Activated T-cell treated with anti-CD3 and anti-CD28 coated beads for 24 hours (primary cell): Measurements from ENCODE around the gene LRRIQ4.

Experiments
- DNase-seq: peaks from one replicate; pipeline ENCODE4 v3.0.0-alpha.2; 2020; ENCODE audit warnings: low read depth

LRRIQ4 gene

DNA sequence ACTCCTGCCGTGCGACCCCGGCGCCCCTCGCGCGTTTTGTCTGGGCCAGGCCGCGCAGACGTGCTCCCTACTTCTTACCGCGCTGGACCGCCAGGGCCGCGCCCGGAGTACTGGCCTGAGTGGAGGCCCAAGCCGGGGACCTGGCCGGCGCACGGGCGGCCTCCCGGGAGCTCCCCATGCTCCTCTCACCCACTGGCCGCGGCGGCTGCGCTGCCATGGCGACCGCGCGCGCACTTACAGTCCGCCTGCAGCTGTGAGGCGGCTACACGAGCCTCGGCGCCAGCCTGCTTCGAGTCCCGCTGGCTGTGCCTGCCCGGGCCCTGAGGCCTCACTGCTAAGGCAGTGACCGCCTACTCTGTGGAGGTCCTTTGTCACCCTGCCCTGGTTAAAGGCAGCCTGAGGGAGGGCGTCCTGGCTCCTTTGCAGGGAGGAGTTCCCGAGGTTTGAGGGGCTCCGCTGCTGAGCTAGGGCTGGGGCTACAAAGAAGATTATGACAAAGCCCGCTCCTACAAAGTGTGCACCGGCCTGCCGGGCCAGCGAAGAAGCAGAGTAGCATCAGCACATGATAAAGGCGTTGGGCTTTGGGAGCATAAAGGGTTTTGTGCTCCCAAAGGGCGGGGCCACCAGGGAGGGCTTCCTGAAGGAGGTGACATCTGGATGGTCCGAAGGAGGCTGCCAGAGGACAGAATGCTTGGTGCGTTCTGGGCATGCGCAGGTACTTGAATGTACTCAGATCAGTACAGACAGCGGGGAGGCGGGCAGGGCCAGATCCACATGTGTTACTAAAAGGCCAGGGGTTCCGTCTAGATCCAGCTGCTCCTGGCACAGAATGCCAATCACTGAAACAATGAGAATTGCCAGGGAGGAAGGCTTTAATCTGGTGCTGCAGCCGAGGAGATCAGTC lies at the start of gene LRRIQ4, which contains the start of gene LRRC34:
TSS of gene LRRIQ4 (plus strand) at position 539 of the 904 bp plus-strand sequence. CDS start 9,052 bp downstream, outside the sequence.
TSS of gene LRRC34 (minus strand) at position 573 of the 904 bp plus-strand sequence. CDS start at position 217, 356 bp downstream.
- peak; percentile 62 for DNase-seq

DNA sequence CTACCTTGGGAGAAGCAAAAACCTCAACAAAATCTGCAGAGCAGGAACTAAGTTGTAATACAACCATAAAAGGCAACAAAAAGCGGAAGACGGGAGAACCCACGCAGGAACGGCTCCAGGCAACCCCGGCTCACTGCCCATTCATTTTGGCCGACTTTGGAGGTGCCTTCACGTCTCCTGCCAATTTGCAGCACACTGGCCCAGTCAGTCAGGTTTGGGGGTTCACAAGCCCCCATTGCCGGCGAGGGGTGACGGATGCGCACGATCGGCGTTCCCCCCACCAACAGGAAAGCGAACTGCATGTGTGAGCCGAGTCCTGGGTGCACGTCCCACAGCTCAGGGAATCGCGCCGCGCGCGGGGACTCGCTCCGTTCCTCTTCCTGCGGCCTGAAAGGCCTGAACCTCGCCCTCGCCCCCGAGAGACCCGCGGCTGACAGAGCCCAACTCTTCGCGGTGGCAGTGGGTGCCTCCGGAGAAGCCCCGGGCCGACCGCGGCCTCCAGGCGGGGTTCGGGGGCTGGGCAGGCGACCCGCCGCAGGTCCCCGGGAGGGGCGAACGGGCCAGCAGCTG lies 48.3 kb upstream of the LRRIQ4 start:
- peak; percentile 57 for DNase-seq

DNA sequence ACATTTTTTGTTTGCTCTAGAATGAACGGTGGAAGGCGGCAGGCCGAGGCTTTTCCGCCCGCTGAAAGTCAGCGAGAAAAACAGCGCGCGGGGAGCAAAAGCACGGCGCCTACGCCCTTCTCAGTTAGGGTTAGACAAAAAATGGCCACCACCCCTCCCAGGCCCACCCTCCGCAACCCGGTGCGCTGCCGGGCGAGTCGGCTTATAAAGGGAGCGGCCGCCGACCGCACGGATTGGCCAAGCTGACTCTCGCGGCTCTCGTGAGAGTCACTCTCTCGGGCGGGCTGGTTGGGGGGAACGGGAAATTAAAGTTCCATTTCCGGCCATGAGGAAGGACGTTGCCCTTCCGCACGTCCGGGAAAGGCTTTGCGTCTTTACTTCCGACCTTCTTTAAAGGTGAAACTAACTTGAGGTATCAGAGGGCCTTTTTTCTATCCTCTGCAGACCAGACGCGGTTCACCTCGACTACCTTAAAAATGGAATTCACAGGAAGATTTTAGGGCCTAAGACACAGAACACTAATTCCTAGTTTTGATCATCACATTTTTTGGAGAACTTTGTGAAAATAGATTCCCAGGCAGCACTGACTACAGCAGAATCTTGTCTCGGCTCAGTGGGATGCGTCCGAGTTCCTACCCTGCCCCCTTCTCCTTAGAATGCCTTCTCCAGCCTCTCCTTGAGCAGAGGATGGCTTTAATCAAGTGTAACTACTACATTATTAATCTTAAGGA lies 47.6 kb upstream of the LRRIQ4 start, which contains the start of gene TERC:
TSS of gene TERC (minus strand) at position 179 of the 731 bp plus-strand sequence.
- peak; percentile 89 for DNase-seq

DNA sequence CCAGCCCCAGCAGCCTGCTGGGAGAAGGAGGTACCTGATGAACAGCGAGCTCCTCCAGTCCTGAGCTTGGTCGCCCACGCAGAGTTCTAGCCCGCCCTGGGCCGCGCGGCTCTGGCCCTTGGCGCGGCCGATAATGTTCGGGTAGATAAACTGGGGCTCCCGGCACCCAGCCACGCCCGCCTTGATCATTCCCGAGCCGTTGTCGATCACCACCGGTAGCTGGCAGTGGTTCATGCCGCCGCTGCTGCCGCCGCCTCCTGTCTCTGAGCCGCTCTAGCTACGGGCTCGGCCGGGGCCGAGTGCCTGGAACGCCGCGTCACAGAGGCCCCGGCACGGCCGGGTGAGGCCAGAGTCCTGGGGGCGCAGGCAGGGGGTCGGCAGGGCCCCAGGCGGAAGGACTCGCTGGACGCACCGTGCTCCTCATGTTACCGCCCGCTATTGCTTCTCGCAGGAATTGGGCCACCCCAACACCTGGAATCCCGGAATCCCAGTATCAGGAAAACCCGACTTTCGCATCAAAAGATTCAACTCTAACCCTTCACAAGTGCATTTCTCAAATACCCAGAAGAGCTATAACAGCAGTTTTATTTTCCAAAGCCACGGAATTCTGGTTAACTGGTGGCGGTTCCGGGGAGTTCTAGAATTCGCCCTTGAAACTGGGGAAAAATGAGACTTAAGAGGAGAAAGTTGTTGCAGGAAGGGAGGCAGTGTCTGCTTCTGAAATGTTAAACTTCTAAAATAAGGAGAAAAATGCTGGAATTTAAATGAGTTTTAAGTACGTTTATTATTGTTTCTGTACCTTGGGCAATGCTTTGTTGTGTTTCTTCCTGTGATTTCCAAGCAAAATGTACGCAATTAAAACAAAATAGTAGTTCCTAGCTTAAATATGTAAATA lies 43.1 kb upstream of the LRRIQ4 start, which contains the start of gene ACTRT3:
TSS of gene ACTRT3 (minus strand) at position 275 of the 895 bp plus-strand sequence. CDS start at position 234, 41 bp downstream.
- peak; percentile 53 for DNase-seq

DNA sequence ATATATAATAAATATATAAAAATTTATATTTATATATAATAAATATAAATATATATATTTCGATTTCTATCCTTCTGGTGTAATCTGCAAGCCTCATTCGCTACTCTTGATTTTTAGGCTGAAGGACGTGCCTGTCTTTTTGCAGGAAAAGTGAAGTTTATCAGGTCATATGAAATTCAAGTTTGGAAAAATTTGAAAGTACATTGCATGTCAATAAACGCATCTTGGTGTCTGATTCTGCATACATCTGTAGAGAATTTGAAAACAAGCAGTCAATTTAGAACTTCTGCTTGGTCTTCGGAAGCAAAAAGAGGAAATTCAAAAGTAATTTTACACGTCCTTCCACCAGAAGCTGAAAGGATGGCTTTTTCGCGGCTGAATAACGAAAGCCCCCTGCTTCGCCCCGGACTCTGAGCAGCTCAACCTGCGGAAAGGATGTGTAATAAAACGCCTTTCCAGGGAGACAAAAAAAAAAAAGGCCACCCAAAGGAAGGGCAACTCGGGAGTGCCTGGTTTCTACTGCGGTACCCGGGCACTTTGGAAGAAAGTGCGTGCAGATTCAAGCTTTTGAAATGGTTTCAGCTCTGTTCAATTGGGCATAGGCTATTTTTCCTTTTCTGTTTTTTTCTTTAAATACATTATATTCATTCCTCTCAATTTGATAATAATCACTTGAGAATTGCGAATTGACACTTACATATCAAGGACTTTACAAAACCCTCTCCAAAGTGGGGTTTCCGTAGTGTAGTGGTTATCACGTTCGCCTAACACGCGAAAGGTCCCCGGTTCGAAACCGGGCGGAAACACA lies 41.0 kb upstream of the LRRIQ4 start:
- DNase-seq: peak; percentile 55

DNA sequence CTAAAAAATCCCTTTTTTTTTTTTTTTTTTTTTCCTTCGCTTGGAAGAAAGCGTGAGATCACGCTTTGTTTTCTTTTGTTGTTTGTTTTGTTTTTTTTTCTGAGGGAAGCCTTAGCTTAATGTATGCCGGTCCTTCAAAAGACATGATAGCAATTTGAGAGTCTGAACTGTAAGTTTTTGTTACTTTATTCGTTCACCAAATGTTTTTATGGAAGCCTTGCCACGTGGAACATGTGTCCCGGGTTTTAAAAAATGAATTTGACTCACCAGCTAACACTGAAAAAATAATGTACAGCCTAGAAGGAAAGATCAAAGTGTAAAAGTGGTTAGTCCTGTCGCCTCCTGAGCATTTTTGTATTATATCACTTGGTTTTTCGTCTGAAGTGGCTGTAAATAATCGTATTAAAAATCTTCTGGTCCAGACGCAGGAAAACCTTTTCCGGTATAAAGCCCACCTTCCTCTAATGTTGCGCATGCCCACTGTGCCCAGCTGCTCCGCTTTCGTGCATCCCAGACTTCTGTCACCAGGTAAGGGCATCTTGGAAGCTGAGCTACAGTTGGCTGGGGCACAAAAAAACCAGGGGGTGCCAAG lies 40.3 kb upstream of the LRRIQ4 start:
- DNase-seq: peak; percentile 60

DNA sequence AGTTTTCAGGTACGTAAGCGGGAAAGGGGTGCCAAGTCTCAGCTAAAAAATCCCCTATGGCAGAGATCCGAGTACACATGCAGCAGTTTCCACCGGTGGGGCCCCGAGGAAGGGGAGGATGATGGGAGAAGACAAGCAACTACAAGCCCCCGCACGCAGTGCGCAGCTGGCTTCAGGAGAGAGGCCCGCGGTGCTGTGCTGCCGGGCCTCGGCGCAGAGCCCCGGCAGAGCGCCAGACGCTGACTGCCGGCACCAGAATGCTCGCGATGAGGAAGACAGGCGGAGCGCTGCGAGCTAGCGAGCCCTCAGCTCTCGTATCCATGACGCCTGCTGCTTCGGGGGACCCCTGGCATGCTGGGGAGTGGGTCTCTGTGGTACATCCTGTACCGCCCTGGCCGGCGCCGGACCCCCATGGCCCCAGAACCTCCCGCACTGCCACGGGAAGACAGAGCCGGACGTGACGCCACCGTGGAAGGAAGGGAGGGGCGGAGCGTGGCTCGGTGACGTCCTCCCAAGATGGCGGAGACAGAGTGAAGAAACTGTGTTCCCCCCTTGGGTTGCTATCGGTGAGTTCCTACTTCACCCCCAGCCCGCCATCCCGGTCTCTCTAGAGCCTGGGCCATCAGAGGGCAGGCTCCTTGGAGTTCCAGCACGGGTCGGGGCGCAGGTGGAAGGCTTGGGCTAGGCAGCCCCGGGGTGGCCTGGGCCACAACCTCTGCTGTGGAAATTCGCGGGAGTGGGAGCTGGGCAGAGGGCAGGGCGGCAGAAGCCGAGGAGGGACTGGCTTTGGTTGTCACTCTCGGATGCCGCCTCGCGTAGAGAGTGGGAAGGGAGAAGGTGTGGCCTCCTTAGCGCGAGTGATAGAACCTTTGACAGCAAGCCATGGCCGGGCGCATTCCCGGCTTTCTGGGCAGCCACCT lies 39.5 kb upstream of the LRRIQ4 start, which contains the start of gene MYNN:
TSS of gene MYNN (plus strand) at position 500 of the 920 bp plus-strand sequence. CDS start 900 bp downstream, outside the sequence.
- DNase-seq: peak; percentile 89

DNA sequence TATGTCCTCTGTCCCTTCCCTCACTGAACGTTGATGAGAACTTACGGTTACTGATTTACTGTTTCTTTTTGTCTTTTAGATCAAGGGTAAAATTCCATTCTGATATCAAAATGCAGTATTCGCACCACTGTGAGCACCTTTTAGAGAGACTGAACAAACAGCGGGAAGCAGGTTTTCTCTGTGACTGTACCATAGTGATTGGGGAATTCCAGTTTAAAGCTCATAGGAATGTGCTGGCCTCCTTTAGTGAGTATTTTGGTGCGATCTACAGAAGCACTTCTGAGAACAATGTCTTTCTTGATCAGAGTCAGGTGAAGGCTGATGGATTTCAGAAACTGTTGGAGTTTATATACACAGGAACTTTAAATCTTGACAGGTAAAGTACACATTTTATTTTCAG lies 38.5 kb upstream of the LRRIQ4 start:
- DNase-seq: no peak

DNA sequence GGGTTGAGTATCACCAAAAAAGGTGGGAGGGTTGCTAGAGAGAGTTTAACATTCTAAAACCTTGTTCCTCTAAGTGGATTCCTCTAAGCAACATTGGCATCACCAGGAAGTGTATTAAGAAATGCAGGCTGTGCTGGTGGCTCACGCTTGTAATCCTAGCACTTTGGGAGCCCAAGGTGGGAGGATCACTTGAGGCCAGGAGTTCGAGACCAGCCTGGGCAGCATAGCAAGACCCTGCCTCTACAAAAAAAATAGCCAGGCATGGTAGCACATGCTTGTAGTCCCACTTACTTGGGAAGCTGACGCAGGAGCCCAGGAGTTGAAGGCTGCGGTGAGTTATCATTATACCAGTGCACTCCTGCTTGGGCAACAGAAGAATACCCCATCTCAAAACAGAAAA lies 34.8 kb upstream of the LRRIQ4 start:
- no peak for DNase-seq

DNA sequence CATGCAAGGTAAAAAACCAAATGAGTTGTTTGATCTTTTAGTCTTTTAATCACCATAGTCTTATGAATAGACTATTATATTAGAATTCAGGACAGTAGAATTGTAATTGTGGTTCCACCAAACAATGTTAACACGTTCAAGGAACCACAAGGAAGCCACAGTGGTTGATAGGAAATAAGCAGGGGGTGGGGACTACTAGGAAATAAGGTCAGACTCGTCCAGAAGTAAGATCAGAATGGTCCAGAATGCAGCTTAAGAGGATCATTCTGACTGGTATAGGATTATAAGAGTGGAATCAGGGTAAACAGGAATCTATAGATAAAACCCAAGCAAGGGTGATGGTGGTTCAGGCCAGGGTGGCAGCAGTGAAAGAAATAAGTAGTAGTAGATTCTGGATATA lies 31.9 kb upstream of the LRRIQ4 start:
- DNase-seq: no peak

DNA sequence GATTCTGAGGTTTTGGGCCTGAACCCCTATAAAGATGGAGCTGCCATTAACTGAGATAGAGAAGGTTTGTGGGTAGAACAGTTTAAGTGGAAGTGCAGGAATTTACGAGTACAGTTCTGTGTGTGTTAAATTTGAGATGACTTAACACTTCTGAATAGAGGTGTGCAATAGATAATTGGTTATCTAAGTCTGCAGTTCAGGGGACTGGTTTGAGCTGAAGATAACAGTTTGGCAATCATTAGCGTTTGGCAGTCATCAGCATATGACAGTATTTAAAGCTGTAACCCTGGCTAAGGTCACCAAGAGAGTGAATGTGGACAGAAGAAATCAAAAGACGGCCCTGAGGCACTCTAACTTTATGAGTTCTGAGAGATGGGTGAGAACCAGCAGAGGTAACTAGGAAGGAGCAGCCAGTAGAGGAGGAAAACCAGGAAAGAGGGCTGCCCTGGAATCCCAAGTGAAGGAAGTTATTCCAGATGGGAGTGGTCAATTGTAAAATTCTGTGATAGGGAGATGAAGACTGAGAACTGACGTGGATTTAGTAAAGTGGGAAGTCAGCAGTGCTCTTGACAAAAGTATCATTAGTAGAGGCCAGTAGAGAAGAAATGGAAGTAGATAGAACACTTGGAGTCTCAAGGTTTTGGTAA lies 31.3 kb upstream of the LRRIQ4 start:
- DNase-seq: no peak

DNA sequence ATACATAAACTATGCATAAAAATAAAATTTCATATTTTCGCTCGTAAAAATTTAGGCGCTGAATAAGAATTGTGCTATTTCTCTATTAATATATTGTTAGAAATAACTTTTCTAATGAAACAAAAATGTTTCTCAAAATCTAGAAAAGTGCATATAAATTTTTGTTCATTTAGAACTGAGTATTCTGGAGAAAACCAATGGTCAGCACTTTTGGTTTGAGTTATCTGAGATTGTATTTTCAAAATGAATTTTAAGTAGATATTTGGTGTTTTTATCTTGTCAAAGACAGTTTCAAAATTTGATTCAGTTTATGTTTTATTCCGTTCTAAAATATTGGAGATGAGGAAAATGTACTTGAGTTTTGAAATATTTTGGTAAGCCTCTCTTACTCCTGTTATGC lies 25.6 kb upstream of the LRRIQ4 start:
- no peak for DNase-seq

DNA sequence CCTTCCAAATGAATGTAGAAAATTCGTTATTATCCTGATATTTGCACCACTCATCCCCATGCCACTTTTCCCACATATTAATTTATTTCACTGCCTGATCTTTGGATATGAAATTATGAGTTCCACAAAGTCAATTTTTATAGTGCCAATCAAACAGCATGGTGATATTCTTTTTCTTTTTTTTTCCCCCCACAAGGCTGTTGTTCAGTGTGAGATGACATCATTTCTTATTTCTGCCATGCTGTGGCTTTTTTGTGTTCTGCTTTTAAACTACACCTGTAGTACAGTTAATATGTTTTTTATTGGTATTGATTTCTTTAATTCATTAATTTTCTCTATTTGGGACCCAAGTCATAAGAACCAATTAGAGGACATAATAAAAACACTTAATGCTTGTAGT lies 24.9 kb upstream of the LRRIQ4 start:
- no peak for DNase-seq

DNA sequence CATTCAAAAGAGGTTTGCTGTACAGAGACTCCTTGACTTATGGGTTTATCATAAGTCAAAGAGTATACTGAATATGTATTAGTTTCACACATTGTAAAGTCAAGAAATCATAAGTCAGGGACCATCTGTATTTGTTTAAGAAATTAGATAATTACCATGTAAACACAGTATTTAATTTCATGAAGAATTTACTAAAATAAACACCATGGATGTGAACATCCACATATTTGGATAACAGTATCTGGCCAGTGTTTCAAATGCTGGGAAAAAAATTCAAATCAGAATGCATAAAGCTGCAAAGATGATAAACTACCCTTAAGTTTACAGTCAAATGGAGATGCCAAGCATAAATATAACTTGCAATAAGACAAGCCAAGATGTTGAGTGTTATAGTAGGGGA lies 22.5 kb upstream of the LRRIQ4 start:
- DNase-seq: no peak

DNA sequence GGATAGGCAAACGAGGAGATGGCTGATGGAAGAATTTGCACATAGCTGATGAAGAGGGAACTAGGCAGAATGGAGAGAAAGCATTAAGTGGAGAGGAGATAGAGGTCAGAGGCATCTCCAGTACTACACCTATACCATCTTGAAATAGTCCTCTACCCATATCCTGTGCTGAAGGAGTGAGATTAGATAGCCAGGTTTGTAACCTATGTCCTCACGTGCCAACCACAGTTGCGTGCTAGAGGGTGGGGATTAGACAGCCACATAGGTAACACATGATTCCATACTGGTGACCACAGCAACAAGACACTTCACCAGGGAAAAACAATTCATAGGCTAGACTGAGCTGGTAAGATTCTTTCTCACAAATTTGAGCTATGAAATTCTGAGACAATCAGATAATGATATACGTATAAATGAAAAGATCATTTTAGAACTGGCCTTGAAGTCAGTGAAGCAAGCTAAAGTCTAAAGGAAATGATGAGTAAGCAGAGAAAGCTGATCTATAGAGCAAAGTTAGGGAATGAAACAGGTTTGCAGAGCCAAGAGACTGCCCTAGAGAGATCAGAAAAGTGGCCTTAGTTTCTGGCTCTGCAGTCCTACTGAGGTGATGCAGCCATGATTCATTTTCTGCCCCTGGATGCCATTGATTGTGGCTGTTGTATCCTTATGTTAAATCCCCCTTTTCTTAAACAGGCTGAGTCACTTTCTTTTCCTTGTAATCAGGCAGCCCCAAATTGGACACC lies 21.8 kb upstream of the LRRIQ4 start:
- DNase-seq: no peak

DNA sequence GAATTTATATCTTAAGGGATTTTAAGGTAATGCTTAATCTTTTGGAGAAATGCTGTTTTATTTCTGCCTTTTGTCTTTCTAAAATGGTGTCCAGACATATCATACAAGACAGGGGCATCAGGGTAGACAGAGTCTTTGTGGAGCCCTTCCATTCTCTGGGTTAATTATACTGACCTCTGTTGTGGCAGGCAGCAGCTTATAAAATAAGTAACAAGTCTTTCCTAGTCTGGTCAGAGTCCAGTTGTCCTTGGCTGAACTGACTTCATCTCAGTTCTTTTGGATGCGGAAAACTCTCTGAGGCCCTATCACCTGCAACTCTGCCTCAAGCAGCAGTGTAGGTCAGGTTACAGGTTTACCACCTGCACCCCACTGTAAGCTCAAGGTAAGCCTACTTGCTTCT lies 20.3 kb upstream of the LRRIQ4 start:
- DNase-seq: no peak

DNA sequence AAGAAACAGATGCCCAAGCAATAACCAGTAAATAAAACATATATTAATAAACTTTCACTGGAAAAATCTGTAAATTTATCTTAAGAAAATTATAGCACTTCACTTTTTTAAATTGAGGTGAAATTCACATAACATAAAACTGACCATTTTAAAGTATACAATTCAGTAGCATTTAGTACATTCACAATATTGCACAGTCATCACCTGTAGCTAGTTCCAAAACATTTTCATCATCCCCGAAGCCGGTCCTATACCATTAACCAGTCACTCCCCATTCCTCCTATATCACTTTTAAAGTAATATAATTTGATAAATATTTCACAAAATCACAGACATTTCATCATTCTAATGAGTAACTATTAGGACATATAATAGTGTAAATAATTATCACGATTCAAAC lies 8.0 kb upstream of the LRRIQ4 start:
- no peak for DNase-seq
